8988T (cell line): ENCODE data around the gene SBNO2.
A peak's percentile ranks its signal among the peaks of the same experiment; 100 is the strongest.

Source experiments
- DNase-seq: peaks from one replicate; pipeline ENCODE4 v3.0.0; 2011

Gene SBNO2

DNA sequence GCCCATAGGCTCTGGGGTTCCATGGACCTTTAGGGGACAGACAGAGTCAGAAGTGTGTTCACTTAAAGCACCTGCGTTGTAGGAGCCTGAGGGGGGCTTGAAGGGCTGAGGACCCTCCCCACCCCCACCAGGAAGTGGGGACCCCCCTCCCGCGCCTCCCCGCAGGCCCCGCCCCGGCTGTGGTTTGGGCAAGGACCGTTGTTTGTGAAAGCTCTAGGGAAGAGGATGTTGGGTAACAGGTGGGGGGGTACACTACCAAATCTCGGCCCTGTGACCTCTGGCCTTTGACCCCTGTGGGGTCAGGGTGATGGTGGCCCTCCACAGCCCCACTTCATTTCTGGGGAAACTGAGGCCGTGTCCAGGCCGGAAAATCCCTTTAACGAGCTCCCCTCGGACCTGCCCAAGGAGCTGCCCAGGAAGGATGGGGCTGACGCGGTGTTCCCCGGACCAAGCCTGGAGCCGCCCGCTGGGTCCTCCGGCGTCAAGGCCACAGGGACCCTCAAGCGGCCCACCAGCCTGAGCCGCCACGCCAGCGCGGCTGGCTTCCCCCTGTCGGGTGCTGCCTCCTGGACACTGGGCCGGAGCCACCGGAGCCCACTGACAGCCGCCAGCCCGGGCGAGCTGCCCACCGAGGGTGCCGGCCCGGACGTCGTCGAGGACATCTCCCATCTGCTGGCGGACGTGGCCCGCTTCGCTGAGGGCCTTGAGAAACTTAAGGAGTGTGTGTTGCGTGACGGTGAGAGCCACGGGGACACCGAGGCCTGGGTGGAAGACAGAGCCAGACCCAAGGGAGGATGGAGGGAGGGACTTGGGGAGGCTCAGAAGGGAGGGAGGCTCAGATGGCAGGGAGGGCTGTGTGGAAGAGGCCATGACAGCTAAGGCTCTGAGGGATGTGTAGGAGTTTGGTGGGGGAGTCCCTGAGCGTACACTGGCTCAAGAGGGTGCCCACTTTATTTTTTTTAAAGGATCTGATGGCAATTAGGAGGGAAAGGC, 105.8 kb downstream of the SBNO2 start:
- no peak for DNase-seq

DNA sequence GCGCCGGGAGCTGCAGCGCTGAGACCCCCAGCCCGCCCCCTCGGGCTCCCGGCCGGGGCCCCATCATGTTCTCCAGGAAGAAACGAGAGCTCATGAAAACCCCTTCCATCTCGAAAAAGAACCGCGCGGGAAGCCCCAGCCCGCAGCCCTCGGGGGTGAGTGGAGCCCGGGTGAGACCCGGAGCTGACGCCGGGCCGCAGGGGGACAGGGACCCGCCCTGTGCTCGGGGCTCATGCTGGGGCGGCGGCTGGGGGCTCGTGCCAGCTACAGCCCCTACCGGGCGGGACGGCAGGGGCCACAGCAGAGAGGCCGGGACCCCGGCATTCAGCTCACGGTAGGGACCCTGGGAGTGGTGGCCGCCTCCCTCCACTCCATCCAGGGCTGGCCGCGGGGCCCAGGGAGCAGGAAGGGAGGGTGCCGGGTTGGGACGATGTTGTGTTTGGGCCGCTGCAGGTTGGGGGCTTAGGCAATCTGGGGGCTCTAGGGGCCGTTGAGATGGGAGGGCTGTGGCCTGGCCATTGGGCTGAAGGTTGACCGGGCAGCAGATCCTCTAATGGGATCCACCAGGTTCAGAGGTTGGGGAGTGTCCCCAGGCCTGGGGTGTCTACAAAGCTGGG, 106.6 kb downstream of the SBNO2 start:
- no peak for DNase-seq

DNA sequence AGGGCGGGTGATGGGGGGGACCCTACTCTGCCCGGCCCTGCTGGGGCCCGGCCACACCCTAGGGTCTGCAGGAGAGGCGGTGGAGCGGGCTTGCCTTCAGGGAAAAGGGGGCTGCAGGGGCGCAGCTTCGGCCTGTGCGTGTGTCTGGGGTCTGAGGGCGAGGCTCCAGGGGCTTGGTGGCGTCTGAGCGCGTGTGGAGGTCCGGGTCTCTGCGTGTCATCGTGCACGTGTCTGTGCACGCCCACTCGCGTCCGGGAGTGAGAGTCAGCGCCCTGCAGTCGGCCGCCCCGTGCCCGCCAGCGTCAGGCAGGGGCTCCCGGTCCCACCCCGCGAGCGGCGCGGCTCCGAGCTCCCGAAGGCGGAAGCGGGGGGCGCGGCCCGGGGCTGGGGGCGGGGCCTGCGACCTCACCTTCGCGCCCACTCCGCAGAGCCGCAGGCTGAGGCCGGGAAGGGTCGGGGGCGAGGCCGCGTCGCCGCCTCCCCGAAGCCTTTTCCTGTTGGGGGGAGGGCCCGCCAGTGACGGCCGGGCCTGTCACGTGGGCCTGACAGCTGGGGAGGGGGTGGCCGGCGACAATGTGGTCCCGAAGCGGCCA, 107.2 kb downstream of the SBNO2 start, which contains the start of gene ARHGAP45:
Gene ARHGAP45, plus strand, starts transcription at position 420 of the 593 bp plus-strand sequence. CDS start 239 bp downstream, outside the sequence.
- DNase-seq: no peak

DNA sequence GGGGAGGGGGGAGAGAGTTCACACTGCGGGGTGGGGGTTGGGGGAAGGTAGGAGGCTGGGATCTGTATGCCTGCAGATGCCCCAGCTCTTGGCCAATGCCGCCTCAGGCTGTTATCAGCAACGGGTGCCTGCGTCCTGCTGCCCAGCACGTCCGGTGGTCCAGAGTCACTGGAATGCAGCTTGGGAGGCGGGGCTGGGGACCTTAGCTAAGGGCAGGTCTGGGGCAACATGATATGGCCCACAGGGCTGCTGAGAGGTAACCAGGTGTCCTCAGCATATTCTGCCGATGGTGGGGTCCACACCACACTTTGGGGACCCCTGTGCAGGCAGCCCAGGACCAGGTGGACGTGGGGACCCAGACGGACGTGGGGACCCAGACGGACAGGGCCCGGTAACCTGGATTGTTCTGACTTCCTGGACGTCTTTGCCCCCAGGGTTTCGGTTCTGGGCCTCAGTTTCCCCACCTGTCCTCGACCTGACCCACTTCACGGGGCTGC, 107.8 kb downstream of the SBNO2 start:
- DNase-seq: peak; percentile 77

DNA sequence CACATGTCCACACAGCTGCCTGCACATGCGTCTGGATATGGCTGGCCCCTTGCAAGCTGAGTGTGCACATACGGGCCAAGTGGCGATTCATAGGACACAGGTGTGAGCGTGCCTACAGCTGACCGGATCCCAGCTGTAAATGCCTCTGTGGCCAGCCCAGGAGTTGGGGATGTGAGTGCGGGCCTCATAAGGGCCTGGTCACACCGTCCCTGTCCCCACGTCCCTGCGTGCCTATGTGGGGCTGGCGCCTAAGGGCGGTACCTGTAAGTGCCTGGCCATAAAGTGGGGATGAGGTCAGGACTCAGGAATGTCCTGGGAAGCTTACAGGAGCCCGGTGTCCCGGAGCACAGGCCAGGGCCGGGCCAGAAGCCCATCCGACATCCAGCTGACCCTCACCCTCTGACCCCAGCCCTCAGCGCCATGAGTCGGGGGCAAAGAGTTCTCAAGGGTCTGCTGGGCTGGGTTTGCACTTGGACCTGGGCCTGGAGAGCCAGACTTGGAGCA, 108.4 kb downstream of the SBNO2 start:
- peak; percentile 90 for DNase-seq

DNA sequence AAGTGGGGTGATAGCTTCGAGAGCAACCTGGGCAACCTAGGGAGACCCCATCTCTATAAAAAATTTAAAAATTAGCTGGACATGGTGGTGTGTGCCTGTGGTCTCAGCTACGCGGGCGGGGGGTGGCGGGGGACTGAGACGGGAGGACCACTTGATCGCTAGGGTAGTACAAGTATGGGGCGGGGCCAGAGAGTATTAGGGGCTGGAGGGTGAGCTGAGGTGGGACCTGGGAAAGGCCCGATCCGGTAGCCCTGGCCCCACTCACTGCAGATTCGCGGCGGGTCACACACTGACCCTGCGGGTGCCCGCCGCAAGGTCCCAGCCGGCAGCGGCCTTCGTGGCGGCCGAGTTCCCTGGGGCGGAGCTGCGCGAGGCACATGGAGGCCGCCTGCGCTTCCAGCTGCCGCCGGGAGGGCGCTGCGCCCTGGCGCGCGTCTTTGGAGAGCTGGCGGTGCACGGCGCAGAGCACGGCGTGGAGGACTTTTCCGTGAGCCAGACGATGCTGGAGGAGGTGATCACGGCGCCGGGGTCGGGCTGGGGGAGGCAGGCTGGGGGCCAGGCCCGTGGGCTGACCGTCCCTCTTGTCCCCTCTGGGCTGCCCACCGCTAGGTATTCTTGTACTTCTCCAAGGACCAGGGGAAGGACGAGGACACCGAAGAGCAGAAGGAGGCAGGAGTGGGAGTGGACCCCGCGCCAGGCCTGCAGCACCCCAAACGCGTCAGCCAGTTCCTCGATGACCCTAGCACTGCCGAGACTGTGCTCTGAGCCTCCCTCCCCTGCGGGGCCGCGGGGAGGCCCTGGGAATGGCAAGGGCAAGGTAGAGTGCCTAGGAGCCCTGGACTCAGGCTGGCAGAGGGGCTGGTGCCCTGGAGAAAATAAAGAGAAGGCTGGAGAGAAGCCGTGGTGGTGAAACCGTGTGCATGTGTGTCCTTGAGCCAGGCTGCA, 109.1 kb downstream of the SBNO2 start:
- peak; percentile 77 for DNase-seq

DNA sequence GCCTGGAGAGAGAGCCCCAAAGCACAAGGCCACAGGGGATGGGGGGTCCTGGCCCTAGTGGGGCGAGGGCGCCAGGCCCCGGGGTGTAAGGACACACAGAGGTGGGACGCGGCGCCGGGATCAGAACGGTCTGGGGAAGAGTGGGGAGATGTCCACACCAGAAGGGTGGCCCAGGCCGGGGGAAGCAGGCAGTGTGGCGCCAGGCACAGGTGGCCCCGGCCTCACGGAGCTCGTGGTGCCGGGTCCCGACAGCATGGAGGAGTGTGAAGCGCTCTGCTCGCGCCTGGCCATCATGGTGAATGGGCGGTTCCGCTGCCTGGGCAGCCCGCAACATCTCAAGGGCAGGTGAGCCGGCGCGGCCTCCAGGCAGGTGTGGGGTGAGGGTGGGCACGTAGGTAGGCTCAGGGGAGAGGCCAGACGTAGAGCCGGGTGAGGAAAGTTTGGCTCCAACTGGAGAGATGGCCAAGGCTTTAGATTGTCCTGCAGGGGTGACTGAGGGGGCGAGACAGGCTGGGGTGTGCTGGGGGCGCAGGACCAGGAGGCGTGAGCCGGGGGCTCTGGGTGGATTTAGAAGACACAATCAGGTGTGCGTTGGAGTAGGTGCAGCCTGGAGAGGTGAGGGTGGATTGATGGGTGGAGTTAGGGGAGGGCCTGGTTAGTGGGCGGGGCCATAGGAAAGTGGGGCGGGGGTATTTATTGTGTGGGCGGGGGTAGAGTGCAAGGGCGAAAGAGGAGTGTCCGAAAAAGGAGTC, 110.0 kb downstream of the SBNO2 start:
- no peak for DNase-seq

DNA sequence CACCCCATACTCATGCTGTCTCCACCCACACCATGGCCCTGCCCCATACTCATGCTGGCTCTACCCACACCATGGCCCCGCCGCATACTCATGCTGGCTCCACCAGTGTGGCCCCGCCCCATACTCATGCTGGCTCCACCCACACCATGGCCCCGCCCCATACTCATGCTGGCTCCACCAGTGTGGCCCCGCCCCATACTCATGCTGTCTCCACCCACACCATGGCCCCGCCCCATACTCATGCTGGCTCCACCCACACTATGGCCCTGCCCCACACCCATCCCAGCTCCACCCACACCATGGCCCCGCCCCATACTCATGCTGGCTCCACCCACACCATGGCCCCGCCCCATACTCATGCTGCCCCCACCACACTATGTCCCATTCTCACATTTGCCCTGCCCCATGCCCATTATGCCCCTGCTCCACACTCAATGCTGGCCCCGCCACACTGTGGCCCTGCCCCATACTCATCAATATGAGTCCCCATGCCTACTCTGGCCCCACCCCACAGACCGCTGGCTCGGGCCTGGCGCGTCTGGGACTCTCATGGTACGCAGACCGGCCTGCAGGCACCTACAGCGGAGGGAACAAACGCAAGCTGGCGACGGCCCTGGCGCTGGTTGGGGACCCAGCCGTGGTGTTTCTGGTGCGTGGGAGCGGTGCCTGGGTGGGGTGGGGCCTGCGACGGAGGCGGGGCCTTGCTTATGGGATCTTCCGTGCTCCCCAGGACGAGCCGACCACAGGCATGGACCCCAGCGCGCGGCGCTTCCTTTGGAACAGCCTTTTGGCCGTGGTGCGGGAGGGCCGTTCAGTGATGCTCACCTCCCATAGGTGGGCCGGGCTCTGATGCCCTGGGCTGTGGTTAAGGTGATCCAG, 110.8 kb downstream of the SBNO2 start:
- no peak for DNase-seq

DNA sequence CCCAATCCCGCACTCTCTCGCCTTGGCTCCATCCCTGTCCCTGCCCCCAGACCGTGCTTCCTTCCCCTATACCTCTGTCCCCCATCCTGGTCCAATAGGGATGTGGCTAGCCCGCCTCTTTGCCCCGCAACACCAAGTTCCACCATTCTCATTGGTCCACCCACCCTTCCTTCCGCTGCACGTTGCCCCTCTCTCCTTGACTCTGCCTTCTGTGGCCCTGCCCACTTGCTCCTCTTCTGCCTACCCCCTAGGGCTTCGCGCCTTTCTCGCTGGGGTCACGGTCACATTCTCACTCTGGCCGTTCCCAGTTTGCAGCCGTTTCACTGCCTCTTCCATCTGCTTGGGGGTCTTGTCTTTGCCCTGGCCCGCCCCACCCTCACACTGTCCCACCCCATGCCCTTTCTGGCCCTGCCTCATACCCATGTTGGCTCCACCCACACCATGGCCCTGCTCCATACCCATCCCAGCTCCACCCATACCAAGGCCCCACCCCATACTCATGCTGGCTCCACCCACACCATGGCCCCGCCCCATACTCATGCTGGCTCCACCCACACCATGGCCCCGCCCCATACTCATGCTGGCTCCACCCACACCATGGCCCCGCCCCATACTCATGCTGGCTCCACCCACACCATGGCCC, 111.6 kb downstream of the SBNO2 start:
- DNase-seq: no peak

DNA sequence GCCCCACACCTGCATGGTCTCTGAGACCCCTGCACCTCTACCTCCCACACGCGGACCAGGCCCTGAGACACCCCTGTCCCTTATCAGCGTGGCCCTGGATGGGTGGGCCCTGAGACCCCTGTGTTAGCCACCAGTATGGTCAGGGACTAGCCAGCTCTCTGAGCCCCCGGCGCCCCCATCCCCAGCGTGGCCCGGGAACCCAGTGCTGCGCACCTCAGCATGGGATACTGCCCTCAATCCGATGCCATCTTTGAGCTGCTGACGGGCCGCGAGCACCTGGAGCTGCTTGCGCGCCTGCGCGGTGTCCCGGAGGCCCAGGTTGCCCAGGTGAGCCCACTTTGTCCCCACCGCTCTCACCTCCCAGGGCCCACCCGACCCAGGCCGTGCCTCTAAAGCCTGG, 112.1 kb downstream of the SBNO2 start:
- DNase-seq: no peak

DNA sequence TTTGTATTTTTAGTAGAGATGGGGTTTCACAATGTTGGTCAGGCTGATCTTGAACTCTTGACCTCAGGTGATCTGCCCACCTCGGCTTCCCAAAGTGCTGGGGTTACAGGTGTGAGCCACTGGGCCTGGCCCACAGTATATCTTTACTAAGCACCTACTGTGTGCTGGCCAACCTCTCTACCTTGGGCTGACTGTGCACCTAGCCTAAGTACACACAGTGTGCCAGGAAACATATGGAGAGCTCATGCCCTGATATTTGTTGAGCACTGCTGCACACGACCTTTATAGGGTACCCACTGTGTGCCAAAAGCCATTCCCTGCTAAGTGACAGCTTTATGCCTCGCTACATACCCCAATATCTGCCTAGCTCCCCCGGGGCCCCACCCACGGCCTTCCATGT, 113.4 kb downstream of the SBNO2 start:
- no peak for DNase-seq

DNA sequence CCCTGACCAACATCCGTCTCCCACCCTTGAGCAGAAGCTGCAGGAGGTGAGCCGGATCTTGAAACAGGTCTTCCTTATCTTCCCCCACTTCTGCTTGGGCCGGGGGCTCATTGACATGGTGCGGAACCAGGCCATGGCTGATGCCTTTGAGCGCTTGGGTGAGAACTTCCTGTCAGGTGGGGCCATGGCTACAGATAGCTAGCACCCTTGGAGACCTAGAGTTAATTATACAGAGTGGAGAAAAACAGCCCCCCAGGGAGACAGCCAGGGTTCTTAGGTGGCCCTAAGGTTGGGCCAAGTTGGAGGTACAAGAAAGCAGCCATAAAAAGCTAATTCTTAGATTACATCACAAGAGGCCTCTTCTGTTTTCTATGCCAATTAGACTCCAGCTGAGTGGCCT, 116.0 kb downstream of the SBNO2 start:
- no peak for DNase-seq
